Left cardiac atrium (tissue), 4 donors: ENCODE data around the gene OIP5. TPM values are rescaled to one million over a fixed set of nuclear protein-coding genes. Genes with fewer than 3 reads are reported as not detected.
"Not testable (repeated sequence)": the region's sequence is repeated elsewhere in the genome, so short reads cannot be mapped to it uniquely, and the experiment has no call there.

Experiments used
- ATAC-seq, 2 donors: fragments of 200-7000 bp; cut with Tn5 transposase; one replicate each; pipeline ENCODE4 v1.9.1; 2020; ENCODE audit warnings: mild to moderate bottlenecking in 2 of 2, moderate library complexity in 2 of 2
- DNase-seq: peaks from one replicate; pipeline ENCODE4 v3.0.0-alpha.2; 2020
- intact Hi-C, 2 donors: fragments of 100-400 bp; cut with DNase I; formaldehyde crosslinking; loops; one replicate each; pipeline versions ENCODE4 v1.14.1 to v1.15.1; 2022 to 2023
- long read RNA-seq: library from polyadenylated mRNA; unstranded; transcript quantifications from one replicate; pipeline ENCODE4 v2.0.0, GENCODE V29; 2021
- total RNA-seq, 2 donors: library from RNA; stranded (reverse); fragmentation: NEBNext Ultra II Directional; extraction: Animal tissue kit (Norgen Biotek cat#: 25700); gene quantifications; one replicate each; pipeline ENCODE4 v1.2.1, GENCODE V29; 2021
- donor health status: DM: no; HTN: yes; CAD: no.
- donor health status: DM: no; HTN: yes; CAD: no; lungs with severe emphysema.
- donor health status: DM: yes; HTN: yes; CAD: no.
- donor health status: Dilated cardiomyopathy.

OIP5 gene
- under 1 TPM; 0.21 to 0.41 TPM for total RNA-seq
- long read RNA-seq: 0 reads

GRCh38 chr15:41332194-41333025, at the start of gene OIP5, which contains the start of gene NUSAP1:
TSS of gene OIP5 (minus strand) at chr15:41332591. CDS start at chr15:41332561, 30 bp downstream.
TSS of gene NUSAP1 (plus strand) at chr15:41332881. CDS start at chr15:41332958, 77 bp downstream.
- DNase-seq (peak; percentile 98), ATAC-seq (peak; percentile 99 to 100)
- intact Hi-C loops: no loop called here

- no peak for ATAC-seq
- intact Hi-C loops: no loop called here
- no peak for DNase-seq
Measured at GRCh38 chr15:41377978-41378377, 45.6 kb upstream of the OIP5 start.

- ATAC-seq (peak in 1 of 2 donors; percentile 21), DNase-seq (no peak)
- intact Hi-C loops: no loop called here
Measured at GRCh38 chr15:41367418-41367817, 35.0 kb upstream of the OIP5 start.

- DNase-seq (no peak), ATAC-seq (no peak)
- intact Hi-C loops: no loop called here
Measured at GRCh38 chr15:41354371-41354770, 22.0 kb upstream of the OIP5 start.

- intact Hi-C loops: no loop called here
- ATAC-seq (no peak), DNase-seq (no peak)
Measured at GRCh38 chr15:41350057-41350717, 17.8 kb upstream of the OIP5 start.

GRCh38 chr15:41347236-41347635, 14.8 kb upstream of the OIP5 start:
- no peak for DNase-seq
- no peak for ATAC-seq
- intact Hi-C loops: no loop called here

GRCh38 chr15:41341519-41341918, 9.1 kb upstream of the OIP5 start:
- intact Hi-C loops: no loop called here
- DNase-seq: no peak
- ATAC-seq: no peak

- ATAC-seq (no peak), DNase-seq (no peak)
- intact Hi-C loops: no loop called here
Measured at GRCh38 chr15:41340189-41340695, 7.9 kb upstream of the OIP5 start.

- intact Hi-C loops: loop anchor here in 1 of 2 donors (5.0 kb wide), 1 partner anchor 49 kb away; no protein-coding TSS in a partner anchor
- DNase-seq (no peak), ATAC-seq (no peak)
Measured at GRCh38 chr15:41337631-41338522, 5.5 kb upstream of the OIP5 start.

GRCh38 chr15:41337047-41337446, 4.7 kb upstream of the OIP5 start:
- no peak for ATAC-seq
- intact Hi-C loops: loop anchor here in 1 of 2 donors (5.0 kb wide), 1 partner anchor 50 kb away; no protein-coding TSS in a partner anchor
- DNase-seq: no peak

GRCh38 chr15:41336549-41336948, 4.2 kb upstream of the OIP5 start:
- ATAC-seq (no peak), DNase-seq (no peak)
- intact Hi-C loops: loop anchor here in 1 of 2 donors (5.0 kb wide), 1 partner anchor 51 kb away; no protein-coding TSS in a partner anchor

GRCh38 chr15:41334293-41335120, 2.1 kb upstream of the OIP5 start:
- ATAC-seq (no peak), DNase-seq (no peak)
- intact Hi-C loops: loop anchor here in 1 of 2 donors (5.0 kb wide), 1 partner anchor 53 kb away; no protein-coding TSS in a partner anchor

GRCh38 chr15:41333026-41333562, 703 bp upstream of the OIP5 start:
- intact Hi-C loops: no loop called here
- no peak for DNase-seq
- peak; percentile 7 to 12 for ATAC-seq

GRCh38 chr15:41331833-41332193, 578 bp downstream of the OIP5 start:
- intact Hi-C loops: no loop called here
- no peak for DNase-seq
- no peak for ATAC-seq

GRCh38 chr15:41331281-41331680, 1.1 kb downstream of the OIP5 start:
- intact Hi-C loops: no loop called here
- no peak for DNase-seq
- no peak for ATAC-seq

- ATAC-seq: no peak
- no peak for DNase-seq
- intact Hi-C loops: no loop called here
Measured at GRCh38 chr15:41323611-41324010, 8.8 kb downstream of the OIP5 start.

GRCh38 chr15:41320805-41321330, 11.5 kb downstream of the OIP5 start:
- DNase-seq, ATAC-seq, intact Hi-C loops: not testable (repeated sequence)
